Heart left ventricle (tissue), 13 donors: Measurements from ENCODE around the gene C12orf75.

Experiments used
- CTCF ChIP-seq, 12 donors: fragments of 200-600 bp; sonication (generic) in 4 of 12; IDR thresholded peaks; one replicate each; pipeline versions ENCODE4 v1.5.0 to v1.8.0; 2018 to 2022; ENCODE audit warnings: antibody characterized with exemption in 12 of 12, mild to moderate bottlenecking in 5 of 12
- POLR2A ChIP-seq, 2 donors: fragments of 450-650 bp; IDR thresholded peaks; one replicate each; pipeline ENCODE4 v1.6.1; 2017; ENCODE audit warnings: antibody characterized with exemption in 2 of 2, mild to moderate bottlenecking in 2 of 2, moderate library complexity in 2 of 2
- donor health status: ischemic (EF 13 %, LVEDD 7.1; RV severe dilation, severe dysfunction).
- donor health status: DM: no; HTN: yes; CAD: no.
- donor health status: DM: no; HTN: no; CAD: no.
- donor health status: ischemic (EF 25% LVEDD 6.9; RV normal size, moderate dysfunction).
- donor health status: ischemic (EF 25% LVEDD 5.7; RV mildly dilated, moderate dysfunction).
- donor health status: ischemic (EF 35%, LVEDD 5.7; RV mildly dilated, moderate dysfunction).
- donor health status: nonischemic (EF 11% LVEDD 7.7; RV severe dilation, severe dysfunction).
- donor health status: DM: yes; HTN: yes; CAD: no.
- donor health status: PGD.
- donor health status: ischemic (EF 29% LVEDD 5.4; RV normal size, mild dysfunction).
- donor health status: nonischemic (EF 23%, LVEDD 6.1; RV moderate dilation, normal function).

DNA sequence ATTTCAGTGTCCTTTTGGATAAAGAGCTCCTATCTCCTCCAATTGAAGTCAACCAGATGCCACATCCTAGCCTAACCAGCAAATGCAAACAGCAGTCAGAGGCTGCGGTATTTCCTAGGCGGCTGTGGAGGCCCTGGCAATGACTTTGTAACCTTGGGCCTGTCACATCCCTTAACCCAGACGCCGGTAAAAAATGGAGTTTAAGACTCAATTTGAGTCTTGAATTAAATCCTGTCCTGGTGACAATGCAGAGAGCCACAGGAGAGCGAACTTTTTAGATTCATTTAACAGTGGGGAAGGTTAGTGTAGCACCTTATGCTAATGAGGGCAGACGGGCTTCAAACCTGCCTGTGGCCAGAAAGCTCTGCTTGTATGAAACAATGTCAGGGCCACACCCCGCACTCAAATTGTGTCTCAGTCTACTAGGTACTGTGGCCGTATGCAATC is 1.3 kb downstream of the C12orf75 start:
- TF ChIP-seq POLR2A (IDR thresholded peaks at IDR 0.05) (no peak), CTCF (IDR thresholded peaks at IDR 0.05) (no peak)
